ENCODE results near the gene KLK11.

Gene KLK11

GRCh38 chr19:51002542-51003311, 23.7 kb downstream of the KLK11 start:
- H3K27ac ChIP-seq = no peak overlapping the region
- peak; percentile 94 for DNase-seq (ENCODE audit: low spot score)
- CTCF ChIA-PET = interaction anchor here (0.6 to 2.0 kb wide), 4 partner anchors 14 to 102 kb away, joined by 3 to 7 read pairs (median 3); no protein-coding TSS in a partner anchor
- no peak for TF ChIP-seq CTCF (conservative IDR thresholded peaks at IDR 0.05; ENCODE audit: low read depth)
- POLR2A ChIA-PET (ENCODE audit: low non-redundant PET) = interaction anchor here (0.7 kb wide), 1 partner anchor 70 kb away, joined by 3 read pairs; no protein-coding TSS in a partner anchor

DNA sequence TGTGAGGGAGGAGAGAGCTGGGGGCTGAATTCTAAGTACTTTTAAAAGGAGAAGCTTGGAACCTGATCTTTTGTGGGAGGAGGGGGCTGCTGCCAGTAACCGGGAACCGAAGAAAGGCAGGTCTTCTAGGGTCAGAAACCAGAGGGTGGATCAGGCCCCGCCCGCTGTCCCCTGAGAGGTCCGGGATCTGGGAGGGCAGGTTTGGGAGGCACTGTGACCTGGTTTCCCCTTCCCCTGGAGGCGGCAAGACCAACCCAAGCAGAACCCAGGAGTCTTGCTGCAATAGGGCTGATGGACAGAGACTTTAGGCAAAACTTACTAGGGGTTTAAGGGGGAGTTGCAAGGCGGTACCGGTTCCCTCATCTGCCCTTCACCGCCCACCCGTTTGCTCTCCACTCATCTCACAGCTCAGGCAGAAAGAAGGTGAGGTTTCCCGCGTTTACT, 24.3 kb downstream of the KLK11 start:
- TF ChIP-seq CTCF (conservative IDR thresholded peaks at IDR 0.05; ENCODE audit: low read depth) = no peak
- CTCF ChIA-PET = interaction anchor here (0.6 to 2.0 kb wide), 3 partner anchors 15 to 103 kb away, joined by 3 to 7 read pairs (median 6); no protein-coding TSS in a partner anchor
- POLR2A ChIA-PET (ENCODE audit: low non-redundant PET) = interaction anchor here (0.7 to 0.8 kb wide), 3 partner anchors 69 to 86 kb away, joined by 3 to 4 read pairs (median 3); no protein-coding TSS in a partner anchor
- H3K27ac ChIP-seq = no peak overlapping the region
- DNase-seq (ENCODE audit: low spot score) = no peak

DNA sequence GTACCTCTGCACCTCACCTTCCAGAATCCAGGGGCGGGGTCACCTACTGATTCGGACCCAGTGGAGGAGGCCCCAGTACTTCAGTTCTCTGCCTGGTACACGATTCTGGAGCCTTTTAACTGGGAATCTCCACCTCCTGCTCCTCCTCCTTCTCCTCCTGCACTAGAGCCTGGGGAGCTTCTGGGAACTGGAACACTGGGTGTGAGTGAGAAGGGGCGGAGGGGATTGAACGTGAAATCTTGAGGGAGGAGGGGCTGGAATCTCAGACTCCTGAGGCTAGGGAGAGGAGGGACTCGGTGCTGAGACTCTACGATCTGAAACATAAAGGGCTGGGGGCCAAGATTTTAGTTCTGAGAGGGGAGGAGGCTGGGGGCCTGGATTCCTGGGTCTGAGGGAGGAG, 24.9 kb downstream of the KLK11 start, which contains the start of gene KLK8:
KLK8 (minus strand) TSS at position 90 of the 400 bp plus-strand sequence. CDS start 437 bp downstream, outside the sequence.
- DNase-seq (ENCODE audit: low spot score) = no peak
- ChIA-PET POLR2A (ENCODE audit: low non-redundant PET) (interaction anchor here (0.7 to 1.0 kb wide), 3 partner anchors 15 to 85 kb away, joined by 3 to 4 read pairs (median 3); no protein-coding TSS in a partner anchor), CTCF (interaction anchor here (0.6 to 2.0 kb wide), 3 partner anchors 15 to 79 kb away, joined by 6 to 7 read pairs (median 6); no protein-coding TSS in a partner anchor)
- no peak for TF ChIP-seq CTCF (conservative IDR thresholded peaks at IDR 0.05; ENCODE audit: low read depth)
- no peak within 1 kb of the TSS for H3K27ac ChIP-seq

GRCh38 chr19:51000981-51001380, 25.4 kb downstream of the KLK11 start:
- no peak for TF ChIP-seq CTCF (conservative IDR thresholded peaks at IDR 0.05; ENCODE audit: low read depth)
- POLR2A ChIA-PET (ENCODE audit: low non-redundant PET) = interaction anchor here (1.0 kb wide), 1 partner anchor 16 kb away, joined by 3 read pairs; no protein-coding TSS in a partner anchor
- DNase-seq (ENCODE audit: low spot score) = no peak
- CTCF ChIA-PET = interaction anchor here (0.8 to 2.0 kb wide), 2 partner anchors 16 to 78 kb away, joined by 6 to 7 read pairs; no protein-coding TSS in a partner anchor
- H3K27ac ChIP-seq = no peak overlapping the region

GRCh38 chr19:51000426-51000825, 26.0 kb downstream of the KLK11 start:
- CTCF ChIA-PET = interaction anchor here (0.6 to 2.0 kb wide), 2 partner anchors 16 to 45 kb away, joined by 3 to 7 read pairs; no protein-coding TSS in a partner anchor

More at GRCh38 chr19:51000426-51000825, 26.0 kb downstream of the KLK11 start:
- POLR2A ChIA-PET (ENCODE audit: low non-redundant PET) = interaction anchor here (1.0 kb wide), 1 partner anchor 16 kb away, joined by 3 read pairs; no protein-coding TSS in a partner anchor
- no peak for DNase-seq (ENCODE audit: low spot score)
- no peak overlapping the region for H3K27ac ChIP-seq
- no peak for TF ChIP-seq CTCF (conservative IDR thresholded peaks at IDR 0.05; ENCODE audit: low read depth)
